ENCODE data around the gene SYNDIG1.
A peak's percentile ranks its signal among the peaks of the same experiment; 100 is the strongest.
"Not testable (repeated sequence)": the region's sequence is repeated elsewhere in the genome, so short reads cannot be mapped to it uniquely, and the experiment has no call there.

Gene SYNDIG1

DNA sequence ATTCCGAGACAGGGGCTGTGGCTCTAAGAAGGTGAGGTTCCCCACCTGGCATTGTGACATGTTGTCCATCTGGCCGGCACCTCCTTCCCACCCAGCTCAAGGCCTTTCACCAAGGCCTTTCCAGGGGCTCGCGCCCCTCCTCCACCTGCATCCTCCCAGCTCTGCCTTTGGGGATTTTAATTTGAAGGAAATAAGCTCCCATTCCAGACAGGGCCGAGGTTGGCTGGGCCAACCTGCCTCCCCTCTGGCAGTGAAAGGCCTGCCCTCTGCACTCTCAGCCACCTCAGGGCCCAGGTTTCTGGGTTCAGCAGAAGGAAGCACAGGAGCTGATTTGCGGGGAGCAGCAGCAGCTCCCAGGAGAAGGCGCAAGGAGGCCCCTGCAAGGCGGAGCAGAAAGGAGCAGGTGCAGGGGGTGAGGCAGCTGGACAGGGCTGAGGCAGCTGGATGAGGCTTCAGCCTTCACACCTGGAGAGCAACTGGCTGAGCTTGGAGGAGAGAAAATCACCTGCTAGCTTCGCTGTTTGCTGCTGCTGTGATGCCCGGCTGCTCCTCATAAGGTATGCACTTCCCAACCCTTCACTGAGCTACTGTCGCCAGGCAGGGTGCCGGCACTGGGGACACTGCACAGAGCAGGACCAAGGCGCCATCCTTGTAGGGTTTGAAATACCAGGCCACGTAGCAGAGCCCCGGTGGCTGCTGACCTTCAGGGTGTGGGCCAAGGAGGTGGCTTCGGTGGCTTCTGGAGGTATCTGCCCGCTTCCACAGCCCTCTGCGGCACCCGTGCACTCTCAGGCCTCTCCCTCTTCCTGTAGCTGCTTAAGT, 147.0 kb downstream of the SYNDIG1 start:
- DNase-seq: no peak

- no peak for DNase-seq
These were observed 147.6 kb downstream of the SYNDIG1 start for GRCh38 chr20:24617080-24617432.

GRCh38 chr20:24617757-24618450, 148.5 kb downstream of the SYNDIG1 start:
- DNase-seq: no peak

DNA sequence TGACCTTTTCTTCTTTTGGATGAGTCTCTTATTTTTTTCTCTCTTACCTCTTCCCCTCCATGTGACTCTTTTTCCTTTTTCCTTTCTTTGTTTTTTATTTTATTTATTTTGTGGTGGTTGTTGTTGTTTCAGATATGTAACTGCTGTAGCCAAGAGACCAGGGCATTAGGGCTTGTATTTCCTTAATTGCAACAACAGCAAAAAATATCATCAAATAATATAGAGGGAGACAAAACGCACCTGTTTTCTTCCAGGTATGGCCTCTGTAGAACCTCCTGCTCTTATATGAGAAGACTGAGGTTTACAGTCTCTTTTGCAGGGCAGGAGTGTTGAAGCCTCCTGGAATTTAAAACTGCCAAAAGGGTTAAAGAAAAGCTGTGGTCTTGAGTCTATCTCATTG, 149.3 kb downstream of the SYNDIG1 start:
- DNase-seq: no peak

DNA sequence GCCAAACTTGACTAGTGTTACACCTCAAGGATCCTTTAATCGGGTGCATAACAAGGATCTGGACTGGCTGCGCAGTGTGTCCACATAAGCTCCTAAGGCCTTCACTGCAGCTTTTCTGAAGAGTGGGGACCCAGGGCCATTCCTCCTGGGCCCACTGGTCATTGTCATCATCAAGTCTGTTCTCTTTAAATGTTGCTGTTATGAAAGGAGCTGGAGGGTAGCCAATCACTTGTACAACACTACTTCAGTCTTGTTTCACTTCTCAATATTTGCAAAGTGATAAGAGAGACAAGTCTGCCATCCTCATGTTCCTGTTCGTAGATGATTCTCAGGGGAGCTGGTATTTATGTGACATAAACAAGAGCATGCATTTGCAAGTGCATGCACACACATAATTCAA, 149.8 kb downstream of the SYNDIG1 start:
- DNase-seq: no peak

GRCh38 chr20:24620937-24621519, 151.6 kb downstream of the SYNDIG1 start:
- DNase-seq: no peak

DNA sequence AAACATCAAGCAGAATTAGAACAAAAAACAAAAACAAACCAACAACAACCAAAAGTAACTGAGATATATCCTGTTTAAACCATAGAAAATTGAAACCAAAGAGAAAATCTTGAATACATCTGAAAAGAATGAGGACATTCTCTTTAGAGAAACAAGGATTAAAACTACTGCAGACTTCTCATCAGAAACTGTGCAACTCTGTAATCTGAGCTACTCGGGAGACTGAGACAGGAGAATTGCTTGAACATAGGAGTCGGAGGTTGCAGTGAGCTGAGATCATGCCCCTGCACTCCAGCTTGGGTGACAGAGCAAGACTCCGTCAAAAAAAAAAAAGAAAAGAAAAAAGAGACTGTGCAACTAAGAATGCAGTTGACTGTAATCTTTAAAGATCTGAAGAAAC, 153.4 kb downstream of the SYNDIG1 start:
- DNase-seq: no peak

DNA sequence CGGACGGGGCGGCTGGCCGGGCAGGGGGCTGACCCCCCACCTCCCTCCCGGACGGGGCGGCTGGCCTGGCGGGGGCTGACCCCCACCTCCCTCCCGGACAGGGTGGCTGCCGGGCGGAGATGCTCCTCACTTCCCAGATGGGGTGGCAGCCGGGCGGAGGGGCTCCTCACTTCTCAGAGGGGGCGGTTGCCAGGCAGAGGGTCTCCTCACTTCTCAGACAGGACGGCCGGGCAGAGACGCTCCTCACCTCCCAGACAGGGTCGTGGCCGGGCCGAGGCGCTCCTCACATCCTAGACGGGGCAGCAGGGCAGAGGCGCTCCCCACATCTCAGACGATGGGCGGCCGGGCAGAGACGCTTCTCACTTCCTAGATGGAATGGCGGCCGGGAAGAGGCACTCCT, 156.7 kb downstream of the SYNDIG1 start:
- not testable (repeated sequence) for DNase-seq

GRCh38 chr20:24627291-24627690, 157.9 kb downstream of the SYNDIG1 start:
- DNase-seq: no peak

- no peak for DNase-seq
These were observed 158.5 kb downstream of the SYNDIG1 start for GRCh38 chr20:24627926-24628325.

DNA sequence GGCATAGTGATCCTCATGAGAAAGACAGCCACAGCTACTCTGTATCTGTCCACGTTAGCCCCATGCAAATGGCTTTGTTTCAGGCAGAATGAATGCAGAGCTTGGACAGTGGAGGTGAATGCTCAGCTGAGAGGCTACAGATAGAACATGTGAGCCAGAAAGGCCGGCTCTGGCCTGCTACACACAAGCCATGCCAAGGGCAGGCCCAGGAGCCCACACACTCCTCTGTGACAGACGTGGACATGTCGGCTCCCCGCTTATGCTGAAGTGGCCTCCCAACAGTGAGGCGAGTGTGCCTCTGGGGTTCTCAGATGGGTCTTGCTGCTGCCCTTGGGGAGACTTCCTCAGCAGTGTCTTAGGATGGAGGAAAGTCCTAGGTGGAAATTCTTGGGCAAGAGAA, 159.6 kb downstream of the SYNDIG1 start:
- DNase-seq: no peak

GRCh38 chr20:24629668-24630067, 160.2 kb downstream of the SYNDIG1 start:
- no peak for DNase-seq

DNA sequence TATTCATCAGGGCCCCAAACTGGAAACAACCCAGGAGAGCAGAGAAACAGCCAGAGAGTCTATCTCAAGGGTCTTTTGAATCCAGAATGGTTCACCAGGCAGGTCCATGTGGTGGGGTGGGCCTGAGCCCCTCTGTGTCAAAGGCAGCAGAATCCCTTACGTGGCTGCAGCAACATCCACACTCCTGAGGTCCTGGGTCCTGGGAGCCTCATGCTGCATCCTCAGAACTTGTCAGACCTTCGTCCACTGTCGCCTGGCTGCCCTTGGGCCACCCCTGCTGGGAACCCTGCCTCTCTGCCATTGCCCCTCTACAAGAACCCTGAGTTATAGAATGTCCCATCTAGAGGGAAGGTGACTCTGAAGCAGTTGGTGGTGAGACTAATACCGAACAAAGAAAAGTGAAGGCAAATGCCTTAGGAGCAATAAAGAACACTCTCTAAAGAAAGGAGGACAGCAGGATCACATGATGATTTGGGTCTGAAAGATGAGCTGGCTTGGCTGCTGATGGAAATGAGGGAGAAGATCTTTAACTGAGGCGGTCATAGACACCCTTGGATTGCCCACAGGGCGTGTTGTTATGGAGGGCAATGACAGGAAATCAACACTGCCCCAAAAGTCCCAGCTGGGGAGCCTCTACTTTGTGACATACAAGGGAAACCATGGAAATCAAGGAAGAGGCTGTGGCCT, 161.2 kb downstream of the SYNDIG1 start:
- DNase-seq: no peak

- no peak for DNase-seq
These were observed 161.7 kb downstream of the SYNDIG1 start for GRCh38 chr20:24631173-24631505.

DNA sequence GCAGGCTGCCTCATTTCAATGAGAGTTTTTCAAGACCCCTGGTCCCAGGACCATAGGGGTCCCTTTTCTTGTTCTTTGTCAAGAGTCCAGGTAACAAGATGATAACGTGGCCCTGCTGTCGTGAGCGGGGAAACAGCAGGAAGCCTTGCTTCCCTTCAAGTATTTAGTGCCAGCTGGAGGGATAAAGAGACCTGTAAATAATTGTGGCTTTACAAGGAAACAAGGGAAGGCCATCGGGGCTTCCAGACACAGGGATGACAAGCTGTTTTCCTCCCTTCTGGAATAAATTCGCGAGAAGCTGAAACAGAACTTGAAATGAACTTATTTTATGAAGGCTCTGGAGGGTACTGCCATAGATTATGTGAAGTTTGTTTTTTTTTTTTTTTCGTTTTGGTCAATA, 163.2 kb downstream of the SYNDIG1 start:
- peak; percentile 69 for DNase-seq

GRCh38 chr20:24633026-24633425, 163.6 kb downstream of the SYNDIG1 start:
- DNase-seq: peak; percentile 50

- no peak for DNase-seq
These were observed 164.1 kb downstream of the SYNDIG1 start for GRCh38 chr20:24633521-24633920.

DNA sequence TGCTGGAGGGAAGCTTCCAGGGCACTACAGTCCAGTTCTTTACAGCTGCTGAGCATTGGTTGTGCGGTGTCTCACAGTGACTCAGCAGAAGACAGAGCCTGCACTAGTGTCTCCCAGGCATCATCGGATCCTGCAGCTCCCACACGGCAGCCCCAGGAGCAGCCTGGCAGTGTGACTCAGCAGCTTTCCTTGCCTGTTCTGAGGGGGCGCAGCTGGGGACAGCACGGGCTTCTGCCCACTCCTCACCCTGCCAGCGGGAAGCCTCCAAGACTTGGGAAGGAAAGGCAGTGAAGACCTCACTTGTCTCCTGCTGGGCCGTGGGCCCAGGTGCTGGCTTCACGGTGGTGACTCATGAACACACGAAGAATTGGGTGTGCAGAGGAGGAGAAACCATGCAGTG, 165.4 kb downstream of the SYNDIG1 start:
- peak; percentile 63 for DNase-seq

- DNase-seq: no peak
These were observed 167.2 kb downstream of the SYNDIG1 start for GRCh38 chr20:24636626-24637025.

DNA sequence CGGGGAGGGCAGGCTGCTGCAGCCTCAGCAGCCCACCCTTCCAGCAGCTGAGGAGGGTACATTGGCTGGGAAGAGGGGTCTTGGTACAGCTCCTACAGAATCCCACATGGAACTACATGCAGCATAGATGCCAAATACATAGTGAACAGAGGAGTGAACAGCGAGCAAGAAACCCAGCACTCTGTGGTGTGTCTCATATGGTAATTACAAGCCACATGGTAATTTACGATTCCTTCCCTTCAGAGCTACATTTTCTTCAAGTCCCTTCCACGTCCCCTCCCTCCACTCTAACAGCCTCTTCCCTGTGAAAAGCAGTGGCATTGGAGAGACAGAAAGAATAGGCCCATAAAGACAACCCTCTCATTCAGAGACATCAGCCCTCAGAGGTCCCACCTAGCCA, 167.7 kb downstream of the SYNDIG1 start:
- DNase-seq: no peak

DNA sequence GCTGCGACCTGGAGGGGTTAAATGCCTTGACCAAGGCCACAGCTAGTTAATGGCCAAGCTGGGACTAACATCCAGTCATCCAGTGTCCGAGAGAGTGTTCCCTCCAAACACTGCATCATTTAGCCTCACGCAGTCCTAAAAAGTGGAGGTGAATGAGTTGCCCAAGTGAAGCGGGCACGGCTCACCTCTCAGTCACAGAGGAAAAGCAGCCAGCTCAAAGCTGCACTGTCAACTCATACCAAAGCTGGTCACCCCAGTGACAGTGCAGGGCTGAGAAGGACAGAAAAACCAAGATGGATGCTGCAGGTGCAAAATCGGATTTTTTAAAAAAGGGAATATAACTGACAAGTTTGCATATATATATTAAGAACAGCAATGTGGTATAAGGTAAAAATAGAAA, 168.5 kb downstream of the SYNDIG1 start:
- no peak for DNase-seq

- no peak for DNase-seq
These were observed 169.4 kb downstream of the SYNDIG1 start for GRCh38 chr20:24638591-24639548.

- DNase-seq: no peak
These were observed 170.8 kb downstream of the SYNDIG1 start for GRCh38 chr20:24640276-24640675.
